ENCODE results near the gene GLS2.
"Not testable (repeated sequence)": the region's sequence is repeated elsewhere in the genome, so short reads cannot be mapped to it uniquely, and the experiment has no call there.

The GLS2 gene

GRCh38 chr12:56449622-56449984 is 38.4 kb downstream of the GLS2 start:
- no peaks in the 10 kb centered on the region for H3K27me3 Mint-ChIP-seq
- H3K36me3 Mint-ChIP-seq (ENCODE audit: insufficient read depth) = peaks cover 2% of the 10 kb centered on the region

GRCh38 chr12:56448860-56449621 is 38.9 kb downstream of the GLS2 start, which contains the start of gene TIMELESS:
Gene TIMELESS (minus strand): TSS chr12:56449426. CDS start chr12:56434170, 15,256 bp downstream.
- Mint-ChIP-seq H3K4me3 (peak within 1 kb of the TSS; percentile 89 to 91), H3K9me3 (no peaks in the 10 kb centered on the region), H3K27ac (peak within 1 kb of the TSS; percentile 81 to 98), H3K27me3 (no peaks in the 10 kb centered on the region), H3K36me3 (ENCODE audit: insufficient read depth) (no peaks in the 10 kb centered on the region), H3K4me1 (ENCODE audit: low read depth in 2 of 2) (peaks cover 7% of the 10 kb centered on the region in 2 donors)
- peak; percentile 98 for ATAC-seq (replicated peaks)
- DNase-seq = peak; percentile 73 to 82 (median 78)

More at GRCh38 chr12:56449622-56449984, 38.4 kb downstream of the GLS2 start:
- H3K4me1 Mint-ChIP-seq (ENCODE audit: low read depth in 2 of 2) = peaks cover 7% of the 10 kb centered on the region in 2 donors
- DNase-seq (no peak), ATAC-seq (replicated peaks) (no peak)
- H3K9me3 Mint-ChIP-seq = no peaks in the 10 kb centered on the region
- H3K27ac Mint-ChIP-seq = peak overlapping the region; percentile 81 to 98
- peak overlapping the region; percentile 89 to 91 for H3K4me3 Mint-ChIP-seq

- not testable (repeated sequence) for H3K27ac Mint-ChIP-seq; H3K4me3 Mint-ChIP-seq; H3K27me3 Mint-ChIP-seq; H3K9me3 Mint-ChIP-seq; H3K4me1 Mint-ChIP-seq (ENCODE audit: low read depth in 2 of 2); DNase-seq; H3K36me3 Mint-ChIP-seq (ENCODE audit: insufficient read depth); ATAC-seq (replicated peaks)
These were observed 44.8 kb downstream of the GLS2 start for GRCh38 chr12:56443208-56443607.

GRCh38 chr12:56437430-56438176 is 50.4 kb downstream of the GLS2 start:
- peaks cover under 1% of the 10 kb centered on the region for H3K36me3 Mint-ChIP-seq (ENCODE audit: insufficient read depth)
- no peak for ATAC-seq (replicated peaks)
- H3K4me3 Mint-ChIP-seq = no peak overlapping the region
- no peaks in the 10 kb centered on the region for H3K4me1 Mint-ChIP-seq (ENCODE audit: low read depth in 2 of 2)
- H3K27ac Mint-ChIP-seq = no peak overlapping the region
- no peak for DNase-seq
- H3K27me3 Mint-ChIP-seq = no peaks in the 10 kb centered on the region
- no peaks in the 10 kb centered on the region for H3K9me3 Mint-ChIP-seq

- no peaks in the 10 kb centered on the region for H3K4me1 Mint-ChIP-seq (ENCODE audit: low read depth in 2 of 2)
- H3K27me3 Mint-ChIP-seq = no peaks in the 10 kb centered on the region
- peaks cover 5% of the 10 kb centered on the region for H3K36me3 Mint-ChIP-seq (ENCODE audit: insufficient read depth)
- no peak for DNase-seq
- H3K4me3 Mint-ChIP-seq = no peak overlapping the region
- H3K9me3 Mint-ChIP-seq = no peaks in the 10 kb centered on the region
- no peak for ATAC-seq (replicated peaks)
- no peak overlapping the region for H3K27ac Mint-ChIP-seq
These were observed 53.1 kb downstream of the GLS2 start for GRCh38 chr12:56434828-56435227.

GRCh38 chr12:56431850-56432249 is 56.1 kb downstream of the GLS2 start:
- ATAC-seq (replicated peaks) (no peak), DNase-seq (no peak)
- no peaks in the 10 kb centered on the region for H3K4me1 Mint-ChIP-seq (ENCODE audit: low read depth in 2 of 2)
- no peaks in the 10 kb centered on the region for H3K27me3 Mint-ChIP-seq
- H3K9me3 Mint-ChIP-seq = no peaks in the 10 kb centered on the region
- peaks cover 5% of the 10 kb centered on the region for H3K36me3 Mint-ChIP-seq (ENCODE audit: insufficient read depth)
- no peak overlapping the region for H3K27ac Mint-ChIP-seq
- no peak overlapping the region for H3K4me3 Mint-ChIP-seq

- no peaks in the 10 kb centered on the region for H3K27me3 Mint-ChIP-seq
- ATAC-seq (replicated peaks) (no peak), DNase-seq (no peak)
- H3K27ac Mint-ChIP-seq = no peak overlapping the region
- peaks cover 5% of the 10 kb centered on the region for H3K36me3 Mint-ChIP-seq (ENCODE audit: insufficient read depth)
- H3K4me1 Mint-ChIP-seq (ENCODE audit: low read depth in 2 of 2) = no peaks in the 10 kb centered on the region
- H3K4me3 Mint-ChIP-seq = no peak overlapping the region
- no peaks in the 10 kb centered on the region for H3K9me3 Mint-ChIP-seq
These were observed 56.7 kb downstream of the GLS2 start for GRCh38 chr12:56431288-56431687.

- Mint-ChIP-seq H3K9me3 (no peaks in the 10 kb centered on the region), H3K4me1 (ENCODE audit: low read depth in 2 of 2) (no peaks in the 10 kb centered on the region), H3K27ac (no peak overlapping the region), H3K4me3 (no peak overlapping the region), H3K27me3 (no peaks in the 10 kb centered on the region), H3K36me3 (ENCODE audit: insufficient read depth) (no peaks in the 10 kb centered on the region)
- DNase-seq (no peak), ATAC-seq (replicated peaks) (no peak)
These were observed 62.0 kb downstream of the GLS2 start for GRCh38 chr12:56425940-56426438.

GRCh38 chr12:56425193-56425592 is 62.8 kb downstream of the GLS2 start:
- DNase-seq (no peak), ATAC-seq (replicated peaks) (no peak)
- H3K4me1 Mint-ChIP-seq (ENCODE audit: low read depth in 2 of 2) = no peaks in the 10 kb centered on the region
- no peaks in the 10 kb centered on the region for H3K9me3 Mint-ChIP-seq
- no peaks in the 10 kb centered on the region for H3K36me3 Mint-ChIP-seq (ENCODE audit: insufficient read depth)
- no peak overlapping the region for H3K4me3 Mint-ChIP-seq
- H3K27ac Mint-ChIP-seq = no peak overlapping the region
- H3K27me3 Mint-ChIP-seq = no peaks in the 10 kb centered on the region
